ENCODE results near the gene IRF2BP1.
A peak's percentile ranks its signal among the peaks of the same experiment; 100 is the strongest.

IRF2BP1 gene

DNA sequence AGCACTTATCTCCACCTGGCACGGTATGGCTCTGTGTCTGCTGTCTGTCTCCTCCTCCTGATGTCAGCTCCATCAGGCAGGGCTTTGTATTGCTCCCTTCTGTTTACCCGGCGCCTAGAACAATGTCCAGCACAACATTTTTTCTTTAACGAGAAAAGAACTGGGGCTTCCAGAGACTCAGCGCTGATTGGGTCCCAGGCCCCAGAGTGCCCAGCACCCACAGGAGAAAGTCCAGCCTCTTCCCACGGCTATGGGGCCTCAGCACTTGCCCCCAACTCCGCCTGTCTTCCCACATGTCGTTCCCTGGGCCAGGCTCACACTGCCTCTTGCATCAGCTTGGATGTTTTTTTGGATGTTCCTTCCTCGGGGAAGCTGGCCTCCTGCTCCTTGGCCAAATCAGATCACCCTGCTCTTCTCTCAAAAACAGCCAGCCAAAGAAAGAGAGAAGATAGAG is 9.6 kb upstream of the IRF2BP1 start:
- Histone ChIP-seq H3K4me1 (peaks cover 2% of the 10 kb centered on the region), H3K9me3 (ENCODE audit: control insufficient read depth, low read length) (no peaks in the 10 kb centered on the region), H3K79me2 (no peaks in the 10 kb centered on the region), H3K4me2 (ENCODE audit: low read length) (no peak overlapping the region), H3K4me3 (ENCODE audit: low read depth, low read length) (no peak overlapping the region), H3K27me3 (ENCODE audit: control insufficient read depth, insufficient read depth, low read length) (no peaks in the 10 kb centered on the region), H2AFZ (no peak overlapping the region), H3K27ac (no peak overlapping the region), H3K9ac (no peak overlapping the region), H3K36me3 (ENCODE audit: control insufficient read depth, insufficient read depth, low read length) (no peaks in the 10 kb centered on the region)
- TF ChIP-seq, protein P1, sequence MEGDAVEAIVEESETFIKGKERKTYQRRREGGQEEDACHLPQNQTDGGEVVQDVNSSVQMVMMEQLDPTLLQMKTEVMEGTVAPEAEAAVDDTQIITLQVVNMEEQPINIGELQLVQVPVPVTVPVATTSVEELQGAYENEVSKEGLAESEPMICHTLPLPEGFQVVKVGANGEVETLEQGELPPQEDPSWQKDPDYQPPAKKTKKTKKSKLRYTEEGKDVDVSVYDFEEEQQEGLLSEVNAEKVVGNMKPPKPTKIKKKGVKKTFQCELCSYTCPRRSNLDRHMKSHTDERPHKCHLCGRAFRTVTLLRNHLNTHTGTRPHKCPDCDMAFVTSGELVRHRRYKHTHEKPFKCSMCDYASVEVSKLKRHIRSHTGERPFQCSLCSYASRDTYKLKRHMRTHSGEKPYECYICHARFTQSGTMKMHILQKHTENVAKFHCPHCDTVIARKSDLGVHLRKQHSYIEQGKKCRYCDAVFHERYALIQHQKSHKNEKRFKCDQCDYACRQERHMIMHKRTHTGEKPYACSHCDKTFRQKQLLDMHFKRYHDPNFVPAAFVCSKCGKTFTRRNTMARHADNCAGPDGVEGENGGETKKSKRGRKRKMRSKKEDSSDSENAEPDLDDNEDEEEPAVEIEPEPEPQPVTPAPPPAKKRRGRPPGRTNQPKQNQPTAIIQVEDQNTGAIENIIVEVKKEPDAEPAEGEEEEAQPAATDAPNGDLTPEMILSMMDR (IDR thresholded peaks at IDR 0.05): no peak

DNA sequence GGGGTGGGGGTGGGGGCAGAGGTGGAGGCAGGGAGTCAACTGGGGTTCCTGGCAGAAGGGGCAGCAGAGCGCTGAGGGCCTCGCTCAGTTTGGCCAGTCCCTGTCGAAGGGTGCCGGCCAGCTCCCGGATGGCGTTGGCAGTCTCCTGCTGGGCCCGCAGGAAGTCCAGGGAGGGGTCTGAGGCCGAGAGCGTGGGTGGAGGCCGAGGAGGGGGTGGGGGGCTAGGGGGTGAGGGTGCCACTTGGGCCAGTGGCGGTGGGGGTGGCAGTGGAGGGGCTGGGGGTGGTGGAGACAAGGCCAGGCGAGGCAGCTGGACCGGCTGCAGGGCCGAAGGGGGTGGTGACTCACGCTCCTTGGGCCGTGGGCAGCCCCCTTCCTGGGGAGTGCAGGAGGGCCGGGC is 4.9 kb upstream of the IRF2BP1 start:
- H3K9ac ChIP-seq: no peak overlapping the region

DNA sequence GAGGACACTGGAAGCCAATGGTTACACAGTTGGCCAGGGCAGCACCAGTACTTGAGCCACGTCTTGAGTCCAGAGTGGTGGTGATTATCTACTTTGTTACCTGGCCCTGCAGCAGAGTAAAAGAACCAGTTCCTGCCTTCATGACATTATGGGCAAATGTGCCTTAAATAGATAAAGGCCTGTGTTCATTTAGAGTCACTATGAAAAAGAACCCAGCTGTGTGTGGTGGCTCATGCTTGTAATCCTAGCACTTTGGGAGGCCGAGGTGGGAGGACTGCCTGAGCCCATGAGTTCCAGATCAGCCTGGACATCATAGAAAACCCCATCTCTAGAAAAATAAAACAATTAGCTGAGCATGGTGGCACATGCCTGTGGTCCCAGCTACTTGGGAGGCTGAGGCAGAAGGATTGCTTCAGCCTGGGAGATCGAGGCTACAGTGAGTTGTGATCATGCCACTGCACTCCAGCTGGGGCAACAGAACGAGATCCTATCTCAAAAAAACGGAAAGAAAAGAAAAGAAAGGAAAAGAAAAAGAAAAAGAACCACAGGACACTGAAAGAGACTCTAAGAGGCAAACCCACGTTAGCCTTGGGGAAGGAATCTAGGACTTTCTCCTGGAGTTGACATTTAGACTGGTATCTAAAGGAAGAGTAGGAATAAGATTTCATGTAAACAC is 3.4 kb upstream of the IRF2BP1 start:
- H3K4me3 ChIP-seq (ENCODE audit: low read depth, low read length): no peak overlapping the region

More for the DNA sequence above, 4.9 kb upstream of the IRF2BP1 start:
- Histone ChIP-seq H3K36me3 (ENCODE audit: control insufficient read depth, insufficient read depth, low read length) (no peaks in the 10 kb centered on the region), H3K4me3 (ENCODE audit: low read depth, low read length) (no peak overlapping the region), H2AFZ (no peak overlapping the region), H3K4me2 (ENCODE audit: low read length) (no peak overlapping the region), H3K4me1 (no peaks in the 10 kb centered on the region), H3K27ac (no peak overlapping the region), H3K79me2 (no peaks in the 10 kb centered on the region), H3K27me3 (ENCODE audit: control insufficient read depth, insufficient read depth, low read length) (no peaks in the 10 kb centered on the region), H3K9me3 (ENCODE audit: control insufficient read depth, low read length) (no peaks in the 10 kb centered on the region)
- TF ChIP-seq, protein P1 (IDR thresholded peaks at IDR 0.05): no peak

DNA sequence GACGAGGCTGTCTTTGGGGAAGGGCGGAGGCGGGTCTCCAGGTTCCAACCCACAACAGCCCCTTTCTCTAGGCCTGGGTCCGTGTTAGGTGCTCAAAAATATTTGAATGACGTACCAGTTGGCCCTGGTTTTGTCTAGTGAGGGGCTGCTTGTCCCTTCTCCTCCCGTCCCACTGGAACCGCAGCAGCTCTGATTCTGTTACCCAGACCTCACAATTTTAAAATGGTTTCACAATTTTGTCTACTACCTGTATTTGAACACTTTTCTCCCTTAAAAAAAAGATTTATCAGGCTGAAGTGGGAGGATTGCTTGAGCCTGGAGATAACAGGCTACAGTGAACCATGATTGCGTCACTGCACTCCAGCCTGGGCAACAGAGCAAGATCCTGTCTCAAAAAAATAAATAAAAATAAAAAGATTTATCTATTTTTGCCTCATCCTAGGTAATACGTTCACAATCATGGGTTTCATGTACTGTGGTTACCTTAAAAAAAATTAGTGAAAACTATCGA is 1.3 kb upstream of the IRF2BP1 start:
- H3K4me2 ChIP-seq (ENCODE audit: low read length): peak overlapping the region; percentile 99
- H3K9ac ChIP-seq: peak overlapping the region; percentile 82
- peak overlapping the region; percentile 66 for H3K4me3 ChIP-seq (ENCODE audit: low read depth, low read length)
- TF ChIP-seq, protein P1 (IDR thresholded peaks at IDR 0.05): no peak
- H3K27me3 ChIP-seq (ENCODE audit: control insufficient read depth, insufficient read depth, low read length): no peaks in the 10 kb centered on the region
- no peaks in the 10 kb centered on the region for H3K36me3 ChIP-seq (ENCODE audit: control insufficient read depth, insufficient read depth, low read length)
- H2AFZ ChIP-seq: peak overlapping the region; percentile 94
- H3K27ac ChIP-seq: peak overlapping the region; percentile 93
- peaks cover 2% of the 10 kb centered on the region for H3K79me2 ChIP-seq
- no peaks in the 10 kb centered on the region for H3K9me3 ChIP-seq (ENCODE audit: control insufficient read depth, low read length)
- peaks cover 9% of the 10 kb centered on the region for H3K4me1 ChIP-seq

More for the DNA sequence above, 3.4 kb upstream of the IRF2BP1 start:
- H3K9ac ChIP-seq: no peak overlapping the region
- TF ChIP-seq, protein P1 (IDR thresholded peaks at IDR 0.05): no peak
- no peak overlapping the region for H2AFZ ChIP-seq
- H3K4me2 ChIP-seq (ENCODE audit: low read length): no peak overlapping the region
- no peak overlapping the region for H3K27ac ChIP-seq
- H3K9me3 ChIP-seq (ENCODE audit: control insufficient read depth, low read length): no peaks in the 10 kb centered on the region
- H3K27me3 ChIP-seq (ENCODE audit: control insufficient read depth, insufficient read depth, low read length): no peaks in the 10 kb centered on the region
- no peaks in the 10 kb centered on the region for H3K79me2 ChIP-seq
- H3K4me1 ChIP-seq: no peaks in the 10 kb centered on the region
- H3K36me3 ChIP-seq (ENCODE audit: control insufficient read depth, insufficient read depth, low read length): no peaks in the 10 kb centered on the region

Measured in parathyroid adenoma (tissue), 2 donors.